OCI-LY1 (cell line): ENCODE data around the gene TMEM190.
A peak's percentile ranks its signal among the peaks of the same experiment; 100 is the strongest.
"Not testable (repeated sequence)": the region's sequence is repeated elsewhere in the genome, so short reads cannot be mapped to it uniquely, and the experiment has no call there.

Experiments
- H2AFZ ChIP-seq: fragments of 200-600 bp; sonication (generic), shearing (Covaris generic); 2 replicates; pipeline ENCODE4 v1.6.0; 2014; ENCODE audit warnings: antibody characterized with exemption, mild to moderate bottlenecking, low read length
- H3F3A ChIP-seq: fragments of 200-600 bp; sonication (generic), shearing (Covaris generic); 2 replicates; pipeline ENCODE4 v1.6.0; 2014; ENCODE audit warnings: mild to moderate bottlenecking, antibody characterized with exemption, low read length, moderate library complexity; ENCODE audit not compliant: insufficient read depth
- H3K27ac ChIP-seq: fragments of 200-600 bp; sonication (generic); 2 replicates; pipeline ENCODE4 v1.5.1; 2014; ENCODE audit warnings: low read length, mixed run types, mild to moderate bottlenecking, low read depth; ENCODE audit not compliant: poor library complexity, severe bottlenecking
- H3K27me3 ChIP-seq: fragments of 200-600 bp; sonication (generic); 2 replicates; pipeline ENCODE4 v1.6.0; 2014; ENCODE audit warnings: antibody characterized with exemption, mild to moderate bottlenecking, low read length, moderate library complexity; ENCODE audit not compliant: insufficient read depth
- H3K36me3 ChIP-seq: fragments of 200-600 bp; sonication (generic); 2 replicates; pipeline ENCODE4 v1.6.1; 2014; ENCODE audit warnings: mild to moderate bottlenecking, antibody characterized with exemption, low read length, moderate library complexity, mixed read lengths; ENCODE audit not compliant: insufficient read depth
- H3K4me1 ChIP-seq: fragments of 200-600 bp; sonication (generic); 2 replicates; pipeline ENCODE4 v1.5.1; 2014; ENCODE audit warnings: mild to moderate bottlenecking, low read length, moderate library complexity; ENCODE audit not compliant: insufficient read depth, severe bottlenecking
- H3K4me2 ChIP-seq: fragments of 200-600 bp; sonication (generic), shearing (Covaris generic); 2 replicates; pipeline ENCODE4 v1.6.1; 2014; ENCODE audit warnings: low read length
- H3K4me3 ChIP-seq: fragments of 200-600 bp; sonication (generic); 2 replicates; pipeline ENCODE4 v1.5.1; 2014; ENCODE audit warnings: low read length, low read depth, mild to moderate bottlenecking, mixed read lengths; ENCODE audit not compliant: poor library complexity, severe bottlenecking
- H3K79me2 ChIP-seq: fragments of 200-600 bp; shearing (Covaris generic); 2 replicates; pipeline ENCODE4 v1.6.1; 2016; ENCODE audit warnings: mixed run types, low read length, mixed read lengths; ENCODE audit not compliant: insufficient read depth
- H3K9ac ChIP-seq: fragments of 200-600 bp; sonication (generic), shearing (Covaris generic); 2 replicates; pipeline ENCODE4 v1.6.1; 2014; ENCODE audit warnings: mild to moderate bottlenecking, low read length, mixed read lengths
- H3K9me2 ChIP-seq: fragments of 200-600 bp; sonication (generic), shearing (Covaris generic); 2 replicates; pipeline ENCODE4 v1.6.1; 2014; ENCODE audit warnings: low read depth, mild to moderate bottlenecking, low read length, mixed read lengths
- H3K9me3 ChIP-seq: fragments of 200-600 bp; shearing (Covaris generic); 2 replicates; pipeline ENCODE4 v1.6.1; 2014; ENCODE audit warnings: low read length, mixed read lengths
- H4K20me1 ChIP-seq: fragments of 200-600 bp; sonication (generic), shearing (Covaris generic); 2 replicates; pipeline ENCODE4 v1.6.0; 2016; ENCODE audit warnings: mild to moderate bottlenecking, low read length; ENCODE audit not compliant: insufficient read depth
- EZH2 ChIP-seq: fragments of 200-600 bp; sonication (generic), shearing (Covaris generic); IDR thresholded peaks from 2 replicates; pipeline ENCODE4 v1.8.0; 2017; ENCODE audit warnings: borderline replicate concordance, mixed run types, mild to moderate bottlenecking, antibody characterized with exemption, low read length, moderate library complexity, mixed read lengths
- TF ChIP-seq, protein P1 (sequence below): fragments of 200-600 bp; sonication (generic), shearing (Covaris generic); IDR thresholded peaks from 2 replicates; pipeline ENCODE4 v1.5.1; 2017; ENCODE audit warnings: mild to moderate bottlenecking, antibody characterized with exemption, low read length, moderate library complexity, mixed read lengths

Gene TMEM190

DNA sequence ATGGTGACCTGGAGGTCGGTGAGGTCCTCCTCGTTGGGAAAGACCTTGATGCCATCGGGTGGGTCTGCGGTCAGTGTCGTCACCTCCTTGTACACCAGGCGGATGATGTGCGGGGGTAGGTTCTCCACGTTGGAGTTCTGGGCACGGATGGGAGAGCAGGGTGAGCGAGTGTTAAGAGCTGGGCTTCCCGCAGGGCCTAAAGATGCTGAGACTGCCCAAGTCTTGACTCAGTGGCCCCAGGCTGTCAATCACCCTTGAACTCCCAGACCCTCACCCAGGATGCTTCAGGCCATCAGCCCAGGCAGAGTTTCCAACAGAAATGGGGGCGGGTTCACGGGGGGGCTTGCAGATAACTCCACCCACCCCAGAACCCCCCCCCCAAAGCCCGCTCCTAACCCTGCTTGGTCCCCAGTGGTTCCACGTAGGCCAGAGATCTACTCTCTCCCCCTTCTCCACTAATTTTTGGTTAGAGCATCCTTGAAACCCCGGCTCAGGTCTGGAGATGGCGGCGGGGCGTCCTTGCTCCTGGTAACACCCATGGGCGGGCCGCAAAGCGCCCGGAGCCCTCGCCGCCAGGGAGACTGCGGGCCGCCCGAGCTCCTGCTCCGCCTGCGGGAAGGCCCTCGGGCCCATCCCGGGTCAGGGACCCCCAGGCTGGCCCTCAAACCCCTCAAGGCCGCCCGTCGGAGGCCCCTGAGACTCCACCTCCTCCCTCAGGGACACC is 30.4 kb downstream of the TMEM190 start:
- Histone ChIP-seq H4K20me1 (no peaks in the 10 kb centered on the region), H3F3A (no peaks in the 10 kb centered on the region), H3K79me2 (peaks cover 19% of the 10 kb centered on the region), H3K9me2 (no peaks in the 10 kb centered on the region), H3K4me2 (peak overlapping the region; percentile 93), H3K9me3 (no peaks in the 10 kb centered on the region), H3K27me3 (no peaks in the 10 kb centered on the region), H3K4me3 (peak overlapping the region; percentile 97), H3K9ac (peak overlapping the region; percentile 99), H3K4me1 (peaks cover 26% of the 10 kb centered on the region), H2AFZ (no peak overlapping the region), H3K36me3 (peaks cover 53% of the 10 kb centered on the region), H3K27ac (peak overlapping the region; percentile 96)
- TF ChIP-seq, protein P1, sequence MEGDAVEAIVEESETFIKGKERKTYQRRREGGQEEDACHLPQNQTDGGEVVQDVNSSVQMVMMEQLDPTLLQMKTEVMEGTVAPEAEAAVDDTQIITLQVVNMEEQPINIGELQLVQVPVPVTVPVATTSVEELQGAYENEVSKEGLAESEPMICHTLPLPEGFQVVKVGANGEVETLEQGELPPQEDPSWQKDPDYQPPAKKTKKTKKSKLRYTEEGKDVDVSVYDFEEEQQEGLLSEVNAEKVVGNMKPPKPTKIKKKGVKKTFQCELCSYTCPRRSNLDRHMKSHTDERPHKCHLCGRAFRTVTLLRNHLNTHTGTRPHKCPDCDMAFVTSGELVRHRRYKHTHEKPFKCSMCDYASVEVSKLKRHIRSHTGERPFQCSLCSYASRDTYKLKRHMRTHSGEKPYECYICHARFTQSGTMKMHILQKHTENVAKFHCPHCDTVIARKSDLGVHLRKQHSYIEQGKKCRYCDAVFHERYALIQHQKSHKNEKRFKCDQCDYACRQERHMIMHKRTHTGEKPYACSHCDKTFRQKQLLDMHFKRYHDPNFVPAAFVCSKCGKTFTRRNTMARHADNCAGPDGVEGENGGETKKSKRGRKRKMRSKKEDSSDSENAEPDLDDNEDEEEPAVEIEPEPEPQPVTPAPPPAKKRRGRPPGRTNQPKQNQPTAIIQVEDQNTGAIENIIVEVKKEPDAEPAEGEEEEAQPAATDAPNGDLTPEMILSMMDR, result no peak
- TF ChIP-seq EZH2, result no peak

DNA sequence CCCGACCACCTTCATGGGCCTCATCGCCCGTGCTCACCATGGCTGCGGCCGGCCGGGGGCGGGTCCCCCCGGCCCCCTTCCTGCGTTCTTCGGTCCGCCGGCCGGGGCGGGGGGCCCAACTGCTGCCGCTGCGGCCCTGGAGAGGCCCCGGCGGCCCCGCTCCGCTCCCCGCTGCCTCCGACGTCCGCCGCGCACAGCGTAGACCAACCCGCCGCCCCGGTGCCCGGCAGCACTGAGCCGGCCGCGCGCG is 30.8 kb downstream of the TMEM190 start, which contains the start of gene UBE2S:
UBE2S (minus strand) TSS at position 239 of the 250 bp plus-strand sequence; CDS start at position 40, 199 bp downstream.
- peaks cover 49% of the 10 kb centered on the region for H3K36me3 ChIP-seq
- H2AFZ ChIP-seq, result not testable (repeated sequence)

DNA sequence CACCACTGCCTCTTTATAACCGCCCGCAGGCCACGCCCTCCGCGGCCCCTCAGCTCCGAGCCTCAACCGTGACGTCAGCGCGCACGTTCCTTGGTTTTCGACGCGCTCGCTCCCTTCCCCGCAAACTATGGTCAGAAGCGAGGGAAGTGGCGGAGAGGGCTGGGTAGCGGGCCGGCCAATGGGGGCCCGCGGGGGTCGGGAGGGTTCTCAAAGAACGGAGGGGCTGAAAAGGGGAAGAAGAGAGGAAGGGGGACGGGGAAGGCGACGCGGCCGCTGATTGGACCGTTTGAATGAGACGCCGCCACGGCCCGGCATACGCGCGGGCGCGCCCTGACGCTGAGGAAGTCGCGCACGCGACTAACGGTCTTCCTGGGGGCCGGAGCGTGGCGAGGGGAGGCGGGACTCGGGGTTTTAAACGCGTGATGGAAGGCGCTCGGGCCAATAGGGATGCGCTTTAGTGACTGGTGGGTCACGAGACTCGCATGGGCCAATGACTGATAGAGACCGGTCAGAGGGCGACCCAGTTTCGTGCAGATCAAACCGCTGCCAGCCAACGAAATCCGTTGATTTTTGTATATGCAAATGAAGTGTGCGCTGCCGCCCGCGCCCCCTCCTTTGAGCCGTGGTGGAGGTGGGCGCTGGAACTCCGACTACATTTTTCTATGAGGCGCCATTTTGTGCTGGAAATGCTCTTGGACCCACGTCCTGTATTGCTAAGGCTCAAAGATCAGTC is 31.3 kb downstream of the TMEM190 start:
- peak overlapping the region; percentile 96 for H3K27ac ChIP-seq
- no peak for TF ChIP-seq EZH2
- TF ChIP-seq, protein P1, result no peak
- H2AFZ ChIP-seq, result no peak overlapping the region
- H3K9ac ChIP-seq, result peak overlapping the region; percentile 99
- peak overlapping the region; percentile 97 for H3K4me3 ChIP-seq
- H3K9me2 ChIP-seq, result no peaks in the 10 kb centered on the region
- no peaks in the 10 kb centered on the region for H3K9me3 ChIP-seq
- H3K27me3 ChIP-seq, result no peaks in the 10 kb centered on the region
- peaks cover 19% of the 10 kb centered on the region for H3K79me2 ChIP-seq
- H3K4me2 ChIP-seq, result peak overlapping the region; percentile 93
- H3F3A ChIP-seq, result no peaks in the 10 kb centered on the region
- H3K36me3 ChIP-seq, result peaks cover 44% of the 10 kb centered on the region
- peaks cover 26% of the 10 kb centered on the region for H3K4me1 ChIP-seq
- H4K20me1 ChIP-seq, result no peaks in the 10 kb centered on the region

More for the DNA sequence above, 30.8 kb downstream of the TMEM190 start, which contains the start of gene UBE2S:
- H3K27me3 ChIP-seq, H4K20me1 ChIP-seq, H3K9me3 ChIP-seq, H3K9me2 ChIP-seq, H3F3A ChIP-seq: not testable (repeated sequence)
- Histone ChIP-seq H3K4me2 (peak within 1 kb of the TSS; percentile 93), H3K9ac (peak within 1 kb of the TSS; percentile 99), H3K4me1 (peaks cover 26% of the 10 kb centered on the region), H3K27ac (peak within 1 kb of the TSS; percentile 96), H3K79me2 (peaks cover 19% of the 10 kb centered on the region), H3K4me3 (peak within 1 kb of the TSS; percentile 97)
